ENCODE data around the gene PIK3AP1.

DNA sequence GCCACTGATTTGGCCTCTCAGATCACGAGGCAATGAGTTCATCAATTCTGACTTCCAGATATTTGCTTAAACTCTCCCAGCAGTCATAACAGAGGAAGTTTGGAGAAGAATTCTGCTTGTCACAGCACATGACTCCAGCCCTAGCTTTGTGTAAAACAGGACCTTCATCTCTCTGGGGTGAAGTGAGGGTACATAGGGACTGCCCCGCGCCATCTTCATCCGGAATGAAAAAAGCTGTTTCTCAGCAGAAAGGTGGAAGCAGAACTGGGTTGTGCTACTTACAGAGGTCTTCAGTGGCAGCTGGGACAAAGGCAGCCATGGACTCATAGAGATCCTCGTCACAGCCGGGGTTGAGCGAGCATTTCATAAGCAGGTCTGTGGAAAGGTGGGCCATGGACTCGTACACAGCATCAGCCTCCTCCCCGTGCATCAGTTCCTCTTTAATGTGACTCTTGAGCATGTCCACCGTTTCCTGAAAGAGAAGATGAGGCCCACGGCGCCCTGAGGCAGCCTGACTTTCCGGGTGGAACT, 75.1 kb downstream of the PIK3AP1 start:
- TF ChIP-seq, protein P1, sequence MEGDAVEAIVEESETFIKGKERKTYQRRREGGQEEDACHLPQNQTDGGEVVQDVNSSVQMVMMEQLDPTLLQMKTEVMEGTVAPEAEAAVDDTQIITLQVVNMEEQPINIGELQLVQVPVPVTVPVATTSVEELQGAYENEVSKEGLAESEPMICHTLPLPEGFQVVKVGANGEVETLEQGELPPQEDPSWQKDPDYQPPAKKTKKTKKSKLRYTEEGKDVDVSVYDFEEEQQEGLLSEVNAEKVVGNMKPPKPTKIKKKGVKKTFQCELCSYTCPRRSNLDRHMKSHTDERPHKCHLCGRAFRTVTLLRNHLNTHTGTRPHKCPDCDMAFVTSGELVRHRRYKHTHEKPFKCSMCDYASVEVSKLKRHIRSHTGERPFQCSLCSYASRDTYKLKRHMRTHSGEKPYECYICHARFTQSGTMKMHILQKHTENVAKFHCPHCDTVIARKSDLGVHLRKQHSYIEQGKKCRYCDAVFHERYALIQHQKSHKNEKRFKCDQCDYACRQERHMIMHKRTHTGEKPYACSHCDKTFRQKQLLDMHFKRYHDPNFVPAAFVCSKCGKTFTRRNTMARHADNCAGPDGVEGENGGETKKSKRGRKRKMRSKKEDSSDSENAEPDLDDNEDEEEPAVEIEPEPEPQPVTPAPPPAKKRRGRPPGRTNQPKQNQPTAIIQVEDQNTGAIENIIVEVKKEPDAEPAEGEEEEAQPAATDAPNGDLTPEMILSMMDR (IDR thresholded peaks at IDR 0.05), result no peak
- no peak for TF ChIP-seq POLR2A (IDR thresholded peaks at IDR 0.05; ENCODE audit: low read depth)
